Measurements from ENCODE around the gene GJA10.

The GJA10 gene

DNA sequence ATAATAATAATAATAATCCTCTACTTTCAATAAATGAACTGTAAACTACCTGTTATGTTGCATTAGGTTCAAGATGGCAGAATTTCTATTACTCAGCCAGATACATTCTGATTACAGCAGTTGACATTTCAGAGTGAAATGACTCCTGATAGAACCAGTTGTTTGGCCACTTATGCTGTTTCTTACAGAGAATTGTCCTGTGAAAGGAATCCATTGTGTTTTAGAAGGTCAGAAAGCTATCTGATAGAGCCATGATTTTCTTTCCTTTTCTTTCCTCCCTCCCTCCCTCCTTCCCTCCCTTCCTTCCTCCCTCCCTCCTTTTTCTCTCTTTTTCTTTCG, 16.6 kb downstream of the GJA10 start:
- TF ChIP-seq GATA2 (IDR thresholded peaks at IDR 0.05; ENCODE audit: low read depth, low read length) (no peak), GATA3 (IDR thresholded peaks at IDR 0.05; ENCODE audit: low read depth, low read length) (no peak)

DNA sequence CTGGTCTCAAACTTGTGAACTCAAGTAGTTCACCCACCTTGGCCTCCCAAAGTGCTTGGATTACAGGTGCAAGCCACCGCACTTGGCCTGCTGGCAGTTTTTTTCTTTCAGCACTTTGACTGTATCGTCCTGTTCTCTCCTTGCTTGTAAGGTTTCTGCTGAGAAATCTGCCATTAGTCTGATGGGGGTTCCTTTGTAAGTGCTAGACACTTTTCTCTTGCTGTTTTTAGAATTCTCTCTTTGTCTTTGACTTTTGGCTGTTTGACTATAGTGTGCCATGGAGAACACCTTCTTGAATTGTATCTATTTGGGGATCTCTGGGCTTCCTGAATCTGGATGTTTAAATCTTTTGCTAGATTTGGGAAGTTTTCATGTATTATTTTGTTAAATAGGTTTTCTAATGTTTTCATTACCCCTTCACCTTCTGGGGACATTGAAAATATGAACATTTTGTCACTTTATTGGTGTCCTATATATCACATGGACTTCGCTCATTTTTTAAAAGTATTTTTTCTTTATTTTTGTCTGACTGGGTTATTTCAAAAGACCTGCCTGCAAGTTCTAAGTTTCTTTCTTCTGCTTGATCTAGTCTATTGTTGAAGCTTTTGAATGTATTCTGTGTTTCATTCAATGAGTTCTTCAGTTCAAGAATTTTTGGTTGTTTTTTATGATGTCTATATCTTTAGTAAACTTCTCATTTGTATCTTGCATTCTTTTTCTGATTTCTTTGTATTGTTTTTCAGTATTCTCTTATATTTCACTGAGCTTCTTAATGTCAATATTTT, 22.1 kb downstream of the GJA10 start:
- TF ChIP-seq GATA3 (IDR thresholded peaks at IDR 0.05; ENCODE audit: low read depth, low read length), result no peak
- no peak for TF ChIP-seq GATA2 (IDR thresholded peaks at IDR 0.05; ENCODE audit: low read depth, low read length)

DNA sequence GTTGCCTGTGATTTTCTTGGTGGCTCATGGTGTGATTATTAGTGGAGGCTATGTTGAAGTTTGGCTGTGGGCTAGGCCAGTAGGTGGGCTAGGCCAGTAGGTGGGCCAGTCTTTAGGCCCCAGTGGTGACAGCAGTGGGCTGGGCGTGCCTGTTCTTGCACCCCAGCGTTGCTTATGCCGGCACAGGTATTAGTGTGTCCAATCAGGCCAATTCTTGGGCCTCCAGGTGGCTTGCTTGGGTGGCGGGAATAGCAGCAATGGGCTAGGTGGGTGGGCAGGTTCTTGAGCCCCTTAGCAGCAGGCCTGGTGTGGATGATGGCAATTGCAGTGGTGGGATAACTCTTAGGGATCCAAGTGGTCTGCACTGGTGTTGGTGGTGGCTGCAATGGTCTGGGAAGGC, 22.9 kb downstream of the GJA10 start:
- TF ChIP-seq GATA3 (IDR thresholded peaks at IDR 0.05; ENCODE audit: low read depth, low read length) (no peak), GATA2 (IDR thresholded peaks at IDR 0.05; ENCODE audit: low read depth, low read length) (no peak)

DNA sequence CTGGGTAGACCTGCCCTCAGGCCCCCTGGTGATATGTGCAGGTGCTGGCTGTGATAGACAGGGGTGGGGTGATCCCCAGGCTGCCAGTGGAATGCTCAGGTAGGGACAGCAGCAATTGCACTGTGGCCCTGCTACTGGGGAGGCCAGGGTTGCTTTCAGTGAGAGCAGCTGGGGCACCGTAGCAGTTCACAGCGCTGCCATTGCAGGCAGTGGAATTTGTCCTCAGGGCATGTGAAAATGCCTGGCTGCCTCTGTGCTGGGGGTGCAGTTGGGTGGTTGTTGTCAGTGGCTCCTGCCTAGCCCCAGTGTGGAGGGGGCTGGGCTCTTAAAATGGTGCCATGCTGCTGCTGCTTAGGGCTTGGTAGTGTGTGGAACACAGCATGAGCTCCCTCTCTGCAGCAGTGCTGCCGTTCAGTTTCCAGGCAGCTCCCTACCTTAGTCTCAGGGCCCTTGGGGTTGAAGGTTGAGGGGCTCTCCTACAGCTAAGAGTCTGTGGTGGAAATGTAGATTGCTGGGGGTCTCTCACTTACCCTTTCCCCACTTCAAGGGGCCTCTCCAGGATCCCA, 23.6 kb downstream of the GJA10 start:
- TF ChIP-seq GATA3 (IDR thresholded peaks at IDR 0.05; ENCODE audit: low read depth, low read length) (no peak), GATA2 (IDR thresholded peaks at IDR 0.05; ENCODE audit: low read depth, low read length) (no peak)

DNA sequence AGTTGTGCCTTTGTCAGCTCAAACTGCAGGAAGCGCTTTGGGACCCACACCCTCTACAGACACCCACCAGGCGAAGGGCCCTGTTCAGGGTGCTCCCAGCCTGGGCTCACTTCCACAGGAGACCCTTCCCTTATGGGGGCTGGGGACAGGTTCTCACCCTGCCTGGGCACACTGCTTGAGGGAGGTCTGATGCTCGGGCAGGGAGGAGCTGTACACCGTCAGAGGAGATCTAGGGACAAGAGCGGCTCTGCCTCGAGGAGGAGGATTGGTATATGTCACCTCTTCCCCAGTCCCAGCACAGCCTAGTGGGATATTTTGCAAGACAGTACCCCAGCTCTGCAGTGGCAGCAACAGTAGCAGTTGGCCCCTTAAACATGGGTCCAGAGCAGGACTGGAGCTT, 26.9 kb downstream of the GJA10 start:
- TF ChIP-seq GATA2 (IDR thresholded peaks at IDR 0.05; ENCODE audit: low read depth, low read length) (no peak), GATA3 (IDR thresholded peaks at IDR 0.05; ENCODE audit: low read depth, low read length) (no peak)

DNA sequence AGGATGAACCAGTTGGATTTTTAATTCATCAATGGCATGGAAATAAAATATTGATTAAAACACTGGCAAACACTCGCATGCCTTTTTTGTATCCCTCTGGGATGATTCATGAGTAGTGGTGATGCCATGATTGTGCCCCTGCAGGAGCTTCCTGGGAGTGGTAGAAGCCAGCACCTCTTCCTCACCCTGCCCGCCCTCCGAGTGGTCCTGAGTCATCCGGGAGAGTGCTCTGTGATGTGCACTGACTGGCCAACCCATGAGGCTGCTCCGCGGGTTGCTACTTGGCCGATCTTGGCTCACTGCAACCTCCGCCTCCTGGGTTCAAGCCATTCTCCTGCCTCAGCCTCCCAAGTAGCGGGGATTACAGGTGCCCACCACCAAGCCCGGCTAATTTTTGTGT, 27.4 kb downstream of the GJA10 start:
- TF ChIP-seq GATA3 (IDR thresholded peaks at IDR 0.05; ENCODE audit: low read depth, low read length) (no peak), GATA2 (IDR thresholded peaks at IDR 0.05; ENCODE audit: low read depth, low read length) (no peak)

DNA sequence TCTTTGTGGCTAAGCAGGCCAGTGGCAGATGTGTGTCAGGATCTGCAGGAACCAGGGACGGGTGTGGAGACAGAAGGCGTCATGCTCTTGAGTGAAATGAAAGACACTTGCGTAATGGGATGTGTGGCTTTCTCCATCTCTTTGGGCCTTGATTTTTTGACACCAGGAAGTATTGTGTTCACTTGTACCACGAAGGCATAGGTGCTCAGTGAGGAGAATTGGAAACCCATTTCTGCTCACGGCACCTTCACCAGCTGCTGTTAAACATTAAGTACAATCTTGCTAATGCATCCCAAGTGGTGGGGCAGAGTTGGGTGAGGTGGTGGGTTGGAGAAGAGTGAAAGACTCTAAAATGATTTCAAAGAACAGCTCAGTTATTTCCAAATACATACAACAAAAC, 30.0 kb downstream of the GJA10 start:
- TF ChIP-seq GATA3 (IDR thresholded peaks at IDR 0.05; ENCODE audit: low read depth, low read length), result no peak
- no peak for TF ChIP-seq GATA2 (IDR thresholded peaks at IDR 0.05; ENCODE audit: low read depth, low read length)

DNA sequence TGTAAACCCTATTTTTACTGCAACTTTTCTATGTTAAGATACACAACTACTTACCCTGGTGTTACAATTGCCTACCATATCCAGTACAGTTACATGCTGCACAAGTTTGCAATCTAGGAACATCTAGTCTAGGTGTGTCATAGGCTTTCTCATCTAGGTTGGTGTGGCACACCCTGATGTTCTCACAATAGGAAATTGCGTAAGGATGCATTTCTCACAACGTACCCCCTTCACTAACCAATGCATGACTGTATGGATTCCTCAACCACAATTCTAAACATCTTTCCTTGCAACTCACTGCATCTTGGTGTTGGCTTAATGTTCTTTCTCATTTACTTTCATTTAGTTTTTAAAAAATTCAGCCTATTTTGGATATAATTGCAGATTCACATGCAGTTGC, 31.6 kb downstream of the GJA10 start:
- TF ChIP-seq GATA2 (IDR thresholded peaks at IDR 0.05; ENCODE audit: low read depth, low read length) (no peak), GATA3 (IDR thresholded peaks at IDR 0.05; ENCODE audit: low read depth, low read length) (no peak)

DNA sequence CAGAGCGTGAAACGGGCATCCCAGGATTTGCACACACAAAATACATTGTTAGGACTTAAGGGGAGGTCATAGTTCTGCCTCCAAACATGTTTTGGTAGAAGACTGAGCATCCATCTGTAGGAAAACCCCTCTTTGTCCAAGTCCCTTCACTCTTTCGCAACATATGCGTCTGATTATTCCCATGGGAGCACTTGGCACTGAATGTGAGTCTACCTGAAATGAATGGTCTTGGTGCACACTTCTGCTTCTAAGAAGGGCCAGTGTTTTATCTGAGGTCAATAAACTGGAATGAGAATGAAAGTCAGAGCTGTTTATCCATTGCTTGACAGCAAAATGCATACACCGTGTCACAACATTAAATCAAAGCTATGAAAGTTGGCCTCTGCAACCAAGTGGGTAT, 33.0 kb downstream of the GJA10 start:
- TF ChIP-seq GATA3 (IDR thresholded peaks at IDR 0.05; ENCODE audit: low read depth, low read length) (no peak), GATA2 (IDR thresholded peaks at IDR 0.05; ENCODE audit: low read depth, low read length) (no peak)

DNA sequence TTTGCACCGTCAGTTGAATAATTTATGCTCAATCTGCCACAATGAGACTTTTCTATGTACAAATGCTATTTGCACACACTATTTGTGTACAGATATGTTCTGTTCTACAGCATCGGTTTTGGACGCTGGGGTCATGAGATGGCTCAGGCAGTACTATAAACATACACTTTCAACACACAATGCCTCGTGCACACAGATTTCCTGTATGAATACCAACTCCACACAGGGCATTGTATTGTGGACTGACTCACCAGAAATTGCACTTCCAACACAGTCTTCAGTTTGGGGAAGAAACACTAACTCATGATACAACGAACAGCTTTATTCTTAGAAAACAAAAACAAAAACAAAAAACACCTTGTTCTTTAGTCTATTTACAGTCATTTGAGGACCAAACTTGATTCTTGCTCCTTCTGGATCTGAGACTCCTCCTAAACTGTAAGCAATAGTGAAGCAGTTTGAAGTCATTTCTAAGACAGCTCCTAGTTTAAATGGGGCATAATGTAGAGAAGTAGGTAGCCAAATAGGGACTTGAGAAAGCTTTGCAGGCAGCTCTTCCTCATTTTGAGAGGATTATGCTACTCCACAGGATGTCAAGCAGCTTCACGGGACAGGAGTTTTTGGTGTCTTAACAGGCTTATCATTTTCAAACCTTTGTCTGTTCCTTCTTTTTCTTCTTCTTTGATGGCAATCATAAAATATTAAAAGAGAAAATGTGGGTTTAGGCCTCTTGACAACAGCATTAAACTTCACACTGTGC, 33.7 kb downstream of the GJA10 start:
- no peak for TF ChIP-seq GATA2 (IDR thresholded peaks at IDR 0.05; ENCODE audit: low read depth, low read length)
- TF ChIP-seq GATA3 (IDR thresholded peaks at IDR 0.05; ENCODE audit: low read depth, low read length), result no peak

DNA sequence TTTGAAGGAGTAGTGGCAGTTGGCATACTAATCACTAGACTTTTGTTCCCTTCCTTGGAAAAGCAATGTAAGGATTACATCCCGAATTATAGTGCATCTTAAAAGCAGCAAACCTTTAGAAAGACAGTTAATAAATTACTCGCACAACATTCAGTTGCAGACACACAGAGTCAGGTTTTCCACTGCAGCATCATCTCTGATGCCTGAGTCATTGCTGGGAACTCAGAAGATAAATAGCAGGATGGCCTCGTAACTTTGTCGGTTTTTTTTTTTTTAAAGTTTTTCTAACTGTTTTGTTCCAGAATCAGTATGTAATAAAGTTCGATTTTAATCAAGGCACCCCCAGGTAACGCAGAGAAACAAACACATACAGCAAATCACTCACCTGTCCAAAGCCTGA, 34.3 kb downstream of the GJA10 start:
- TF ChIP-seq GATA3 (IDR thresholded peaks at IDR 0.05; ENCODE audit: low read depth, low read length) (no peak), GATA2 (IDR thresholded peaks at IDR 0.05; ENCODE audit: low read depth, low read length) (no peak)

DNA sequence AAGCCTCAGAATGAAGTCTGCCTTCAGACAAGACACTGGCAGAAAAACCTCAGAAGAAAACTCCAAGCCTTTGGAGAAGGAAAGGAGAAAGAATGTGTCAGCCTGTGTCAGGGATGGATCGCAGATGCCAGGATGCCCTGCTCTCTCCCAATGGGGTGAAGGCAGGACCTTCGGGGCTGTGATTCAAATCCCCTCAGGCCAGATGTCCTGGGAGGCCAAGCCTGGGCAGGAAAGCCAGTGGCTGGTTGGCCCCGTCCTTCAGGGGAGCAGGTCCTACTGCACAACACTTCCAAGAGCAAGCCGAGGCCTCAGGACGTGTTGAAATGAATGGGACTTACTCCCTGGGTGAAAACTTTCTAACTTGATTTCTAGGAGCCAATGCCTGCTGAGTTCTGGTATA, 36.5 kb downstream of the GJA10 start:
- TF ChIP-seq GATA2 (IDR thresholded peaks at IDR 0.05; ENCODE audit: low read depth, low read length) (no peak), GATA3 (IDR thresholded peaks at IDR 0.05; ENCODE audit: low read depth, low read length) (no peak)

DNA sequence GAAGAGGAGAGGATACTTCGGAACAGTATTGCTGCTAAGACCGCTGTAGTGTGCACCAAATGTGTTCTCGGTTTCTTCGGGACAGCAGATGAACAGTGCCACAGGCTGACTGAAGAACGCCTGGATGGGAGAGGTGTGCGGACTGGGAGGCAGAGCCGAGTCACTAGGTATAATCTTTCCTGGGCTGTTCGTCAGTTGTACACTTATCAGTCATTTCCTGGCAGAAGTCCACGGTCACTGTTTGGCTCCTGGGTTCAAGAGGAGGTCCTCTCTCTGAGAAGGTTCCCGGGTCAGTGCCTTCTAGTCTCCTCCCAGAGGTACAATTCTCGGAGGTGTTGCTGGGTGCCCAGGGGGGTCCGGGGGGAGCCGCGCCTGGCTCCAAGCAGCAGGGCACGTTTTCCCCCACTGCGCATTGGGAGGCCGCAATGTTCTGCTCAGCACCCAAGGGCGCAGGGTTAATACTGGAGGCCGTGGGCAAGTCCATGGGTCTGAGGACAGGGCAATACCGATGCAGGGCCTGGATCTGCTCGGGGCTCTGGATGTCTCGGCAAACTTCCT, 38.1 kb downstream of the GJA10 start:
- TF ChIP-seq GATA2 (IDR thresholded peaks at IDR 0.05; ENCODE audit: low read depth, low read length), result no peak
- no peak for TF ChIP-seq GATA3 (IDR thresholded peaks at IDR 0.05; ENCODE audit: low read depth, low read length)

DNA sequence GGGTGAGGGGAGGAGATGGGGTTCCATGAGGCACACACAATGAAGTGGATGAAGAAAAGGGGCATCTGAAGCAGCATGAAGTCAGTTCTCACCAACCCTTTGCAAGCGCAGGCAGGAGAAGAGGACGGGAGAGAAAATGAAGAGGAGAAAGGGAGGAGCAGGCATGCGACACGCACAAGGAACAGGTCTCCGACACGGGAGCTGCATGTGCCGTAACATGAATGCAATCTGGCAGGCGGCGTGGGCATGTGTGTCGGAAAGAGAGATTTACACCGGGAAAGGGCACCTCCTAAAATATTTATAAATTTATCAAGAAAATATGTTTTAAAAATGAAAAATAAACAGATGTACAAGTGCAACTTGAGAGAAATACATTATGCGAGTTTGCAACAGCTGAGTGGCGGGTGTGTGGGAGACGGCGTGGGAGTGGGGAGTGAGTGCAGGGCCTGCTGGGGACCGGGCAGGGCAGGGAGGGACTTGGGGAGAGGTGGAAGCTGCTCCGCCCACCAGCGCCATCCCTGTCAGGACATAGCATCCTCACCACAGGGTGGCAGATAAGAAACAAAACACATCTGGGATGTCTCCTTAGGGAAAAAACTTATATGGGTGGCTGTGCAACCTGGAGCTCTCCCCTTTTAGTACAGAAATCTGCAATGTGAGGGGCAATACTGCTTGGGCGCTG, 40.6 kb downstream of the GJA10 start:
- TF ChIP-seq GATA2 (IDR thresholded peaks at IDR 0.05; ENCODE audit: low read depth, low read length), result no peak
- no peak for TF ChIP-seq GATA3 (IDR thresholded peaks at IDR 0.05; ENCODE audit: low read depth, low read length)
